ENCODE results near the gene ZBTB40. TPM values are rescaled to one million over a fixed set of nuclear protein-coding genes. Genes with fewer than 3 reads are reported as not detected.

The ZBTB40 gene
- total and polyA plus RNA-seq, 9 of the 15 experiments (the other 6 are each of a cell fraction or from before 2014, with no cell fraction given): 2.6 to 26.0 (median 18.8) TPM

DNA sequence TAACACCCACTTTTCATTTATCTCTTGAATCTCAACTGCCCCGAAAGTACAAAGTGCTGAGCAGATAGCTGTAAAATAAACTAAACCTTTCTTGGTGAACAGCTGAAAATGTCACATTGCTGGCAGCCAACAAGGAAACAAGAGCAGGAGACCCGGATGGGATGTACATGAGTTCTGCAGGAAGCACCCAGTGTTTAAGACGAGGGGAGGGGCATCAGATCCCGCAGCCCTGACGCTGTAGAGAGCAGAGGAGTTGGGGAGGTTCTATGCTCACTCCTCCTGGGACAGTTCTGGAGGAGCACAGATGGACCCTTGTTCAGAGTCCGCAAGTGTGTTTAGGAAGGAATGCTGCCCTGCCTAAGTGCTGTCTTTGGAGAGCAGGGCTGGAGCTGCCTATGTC lies 79.6 kb downstream of the ZBTB40 start (continued):
- TF ChIP-seq, protein P1, sequence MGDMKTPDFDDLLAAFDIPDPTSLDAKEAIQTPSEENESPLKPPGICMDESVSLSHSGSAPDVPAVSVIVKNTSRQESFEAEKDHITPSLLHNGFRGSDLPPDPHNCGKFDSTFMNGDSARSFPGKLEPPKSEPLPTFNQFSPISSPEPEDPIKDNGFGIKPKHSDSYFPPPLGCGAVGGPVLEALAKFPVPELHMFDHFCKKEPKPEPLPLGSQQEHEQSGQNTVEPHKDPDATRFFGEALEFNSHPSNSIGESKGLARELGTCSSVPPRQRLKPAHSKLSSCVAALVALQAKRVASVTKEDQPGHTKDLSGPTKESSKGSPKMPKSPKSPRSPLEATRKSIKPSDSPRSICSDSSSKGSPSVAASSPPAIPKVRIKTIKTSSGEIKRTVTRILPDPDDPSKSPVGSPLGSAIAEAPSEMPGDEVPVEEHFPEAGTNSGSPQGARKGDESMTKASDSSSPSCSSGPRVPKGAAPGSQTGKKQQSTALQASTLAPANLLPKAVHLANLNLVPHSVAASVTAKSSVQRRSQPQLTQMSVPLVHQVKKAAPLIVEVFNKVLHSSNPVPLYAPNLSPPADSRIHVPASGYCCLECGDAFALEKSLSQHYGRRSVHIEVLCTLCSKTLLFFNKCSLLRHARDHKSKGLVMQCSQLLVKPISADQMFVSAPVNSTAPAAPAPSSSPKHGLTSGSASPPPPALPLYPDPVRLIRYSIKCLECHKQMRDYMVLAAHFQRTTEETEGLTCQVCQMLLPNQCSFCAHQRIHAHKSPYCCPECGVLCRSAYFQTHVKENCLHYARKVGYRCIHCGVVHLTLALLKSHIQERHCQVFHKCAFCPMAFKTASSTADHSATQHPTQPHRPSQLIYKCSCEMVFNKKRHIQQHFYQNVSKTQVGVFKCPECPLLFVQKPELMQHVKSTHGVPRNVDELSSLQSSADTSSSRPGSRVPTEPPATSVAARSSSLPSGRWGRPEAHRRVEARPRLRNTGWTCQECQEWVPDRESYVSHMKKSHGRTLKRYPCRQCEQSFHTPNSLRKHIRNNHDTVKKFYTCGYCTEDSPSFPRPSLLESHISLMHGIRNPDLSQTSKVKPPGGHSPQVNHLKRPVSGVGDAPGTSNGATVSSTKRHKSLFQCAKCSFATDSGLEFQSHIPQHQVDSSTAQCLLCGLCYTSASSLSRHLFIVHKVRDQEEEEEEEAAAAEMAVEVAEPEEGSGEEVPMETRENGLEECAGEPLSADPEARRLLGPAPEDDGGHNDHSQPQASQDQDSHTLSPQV (IDR thresholded peaks at IDR 0.05): no peak
- no peak for TF ChIP-seq RBFOX2 (IDR thresholded peaks at IDR 0.05; ENCODE audit: low read depth, low read length)
- TF ChIP-seq NCOA1 (IDR thresholded peaks at IDR 0.05; ENCODE audit: low read depth): no peak

DNA sequence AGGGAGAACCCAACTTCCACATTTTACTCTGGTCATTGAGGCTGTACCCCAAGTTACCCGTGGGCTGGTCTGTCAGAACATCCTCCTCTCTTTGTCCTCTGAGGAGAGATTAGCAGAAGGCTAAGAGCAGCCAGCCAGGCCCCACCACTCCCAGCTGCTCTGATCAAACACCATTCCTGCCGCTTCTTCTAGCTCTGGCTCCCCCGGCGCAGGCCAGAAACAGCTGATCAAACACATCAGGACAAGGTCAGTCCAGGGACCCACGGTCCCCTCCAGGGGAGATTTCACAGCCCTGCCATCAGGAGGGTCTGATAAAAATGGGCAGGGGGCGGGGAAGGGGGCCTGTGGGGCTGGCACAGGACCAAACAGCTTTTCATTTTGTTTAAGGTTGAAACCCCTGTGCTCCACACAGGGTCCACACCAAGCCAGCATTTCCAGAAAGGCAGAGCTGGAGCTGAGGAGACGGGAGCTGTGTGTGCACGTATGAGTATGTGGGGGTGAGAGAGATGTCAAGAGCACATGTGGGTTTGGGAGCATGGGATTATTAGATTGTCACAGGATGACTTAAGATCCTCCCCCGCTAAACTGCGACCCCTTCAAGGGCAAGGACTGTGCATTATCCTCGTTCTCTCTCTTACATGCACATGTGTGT lies 81.7 kb downstream of the ZBTB40 start:
- intact Hi-C loops (cut with micrococcal nuclease): loop anchor here (10.0 kb wide), 1 partner anchor 109 kb away; no protein-coding TSS in a partner anchor
- no peak for ATAC-seq
- TF ChIP-seq ZNF324 (CRISPR knock-in tag; IDR thresholded peaks at IDR 0.05) (no peak), CBX8 (IDR thresholded peaks at IDR 0.05; ENCODE audit: borderline replicate concordance, extremely low read depth, low read depth, low read length, poor library complexity, severe bottlenecking) (no peak), POLR2H (tag; IDR thresholded peaks at IDR 0.05; ENCODE audit: low read depth) (no peak), SP1 (CRISPR knock-in tag; IDR thresholded peaks at IDR 0.05) (no peak), ZFPM2 (CRISPR knock-in tag; IDR thresholded peaks at IDR 0.05) (no peak), FIP1L1 (IDR thresholded peaks at IDR 0.05; ENCODE audit: low read depth, low read length, poor library complexity, severe bottlenecking) (no peak), IFI16 (CRISPR knock-in tag; IDR thresholded peaks at IDR 0.05) (no peak), SMARCC2 (IDR thresholded peaks at IDR 0.05; ENCODE audit: low read depth) (no peak), YBX1 (IDR thresholded peaks at IDR 0.05) (no peak)
- TF ChIP-seq, protein P2, sequence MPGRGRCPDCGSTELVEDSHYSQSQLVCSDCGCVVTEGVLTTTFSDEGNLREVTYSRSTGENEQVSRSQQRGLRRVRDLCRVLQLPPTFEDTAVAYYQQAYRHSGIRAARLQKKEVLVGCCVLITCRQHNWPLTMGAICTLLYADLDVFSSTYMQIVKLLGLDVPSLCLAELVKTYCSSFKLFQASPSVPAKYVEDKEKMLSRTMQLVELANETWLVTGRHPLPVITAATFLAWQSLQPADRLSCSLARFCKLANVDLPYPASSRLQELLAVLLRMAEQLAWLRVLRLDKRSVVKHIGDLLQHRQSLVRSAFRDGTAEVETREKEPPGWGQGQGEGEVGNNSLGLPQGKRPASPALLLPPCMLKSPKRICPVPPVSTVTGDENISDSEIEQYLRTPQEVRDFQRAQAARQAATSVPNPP (IDR thresholded peaks at IDR 0.05; ENCODE audit: borderline replicate concordance, insufficient read depth, insufficient read length): no peak

More for the DNA sequence above, 81.7 kb downstream of the ZBTB40 start:
- no peak overlapping the region for H3K4me3 ChIP-seq
- BruUV-seq (replicated peaks): no TSS peak
- H3K4me2 ChIP-seq (ENCODE audit: insufficient read depth, low read length): no peak overlapping the region
- POLR2A ChIA-PET: interaction anchor here (0.6 to 1.3 kb wide), 5 partner anchors 8 to 40 kb away, joined by 3 to 6 read pairs (median 3); no protein-coding TSS in a partner anchor
- no peak overlapping the region for H3K9ac ChIP-seq (ENCODE audit: insufficient read depth in 1 of 2, low read depth in 2 of 2, low read length in 2 of 2)
- H3K9me1 ChIP-seq (ENCODE audit: control insufficient read depth, insufficient read depth, low read length): no peaks in the 10 kb centered on the region
- no peak overlapping the region for H2AFZ ChIP-seq (ENCODE audit: low read depth, low read length)
- FAIRE-seq (no peak), DNase-seq (ENCODE audit: extremely low read depth in 1 of 4, low spot score in 3 of 4) (no peak)
- CTCF ChIA-PET (ENCODE audit: low intra/inter-chr PET ratio): interaction anchor here (2.1 kb wide), 1 partner anchor 112 kb away, joined by 6 read pairs; no protein-coding TSS in a partner anchor
- no peak overlapping the region for H3K27ac ChIP-seq (ENCODE audit: extremely low read depth, low read depth, low read length)
- peaks cover 0 to 20% of the 10 kb centered on the region in 2 experiments; a peak in 2 of 5 replicates for H3K27me3 ChIP-seq (ENCODE audit: control insufficient read depth in 2 of 2, insufficient read depth in 2 of 2, low read length in 2 of 2)
- no peaks in the 10 kb centered on the region for H3K36me3 ChIP-seq (ENCODE audit: control insufficient read depth, insufficient read depth, low read length)
- peaks cover 5% of the 10 kb centered on the region; the same call in 1 of the 2 replicates for H4K20me1 ChIP-seq (replicated peaks; ENCODE audit: control insufficient read depth, insufficient read depth, low read length)
- no peaks in the 10 kb centered on the region for H3K9me3 ChIP-seq (replicated peaks; ENCODE audit: control insufficient read depth, insufficient read depth, low read depth, low read length)
- in situ Hi-C loops (cut with MboI): no loop called here
- 20% methylated on average over 11 of the region's 11 CpGs for WGBS (ENCODE audit: insufficient coverage, low coverage, missing lambda C conversion rate)
- H3K79me2 ChIP-seq (ENCODE audit: control insufficient read depth, insufficient read depth, low read length): no peaks in the 10 kb centered on the region
- H3K4me1 ChIP-seq (replicated peaks in 1 of 2; ENCODE audit: control insufficient read depth in 2 of 2, insufficient read depth in 2 of 2, low read length in 2 of 2): peaks cover 7 to 11% of the 10 kb centered on the region in 2 experiments; a peak in 2 of 5 replicates

Data from K562 (cell line).